GM23248 (cell line): ENCODE results near the gene FMNL3.

Experiments used
- EZH2 ChIP-seq: fragments of 200-600 bp; sonication (generic); IDR thresholded peaks from 2 replicates; pipeline ENCODE4 v1.6.1; 2018; ENCODE audit warnings: antibody characterized with exemption, mild to moderate bottlenecking; ENCODE audit not compliant: insufficient read depth, poor library complexity, severe bottlenecking
- EZH2phosphoT487 ChIP-seq: fragments of 200-600 bp; sonication (generic); IDR thresholded peaks from 2 replicates; pipeline ENCODE4 v1.6.1; 2018; ENCODE audit warnings: antibody characterized with exemption, moderate library complexity, mild to moderate bottlenecking, low read depth; ENCODE audit not compliant: insufficient read depth

DNA sequence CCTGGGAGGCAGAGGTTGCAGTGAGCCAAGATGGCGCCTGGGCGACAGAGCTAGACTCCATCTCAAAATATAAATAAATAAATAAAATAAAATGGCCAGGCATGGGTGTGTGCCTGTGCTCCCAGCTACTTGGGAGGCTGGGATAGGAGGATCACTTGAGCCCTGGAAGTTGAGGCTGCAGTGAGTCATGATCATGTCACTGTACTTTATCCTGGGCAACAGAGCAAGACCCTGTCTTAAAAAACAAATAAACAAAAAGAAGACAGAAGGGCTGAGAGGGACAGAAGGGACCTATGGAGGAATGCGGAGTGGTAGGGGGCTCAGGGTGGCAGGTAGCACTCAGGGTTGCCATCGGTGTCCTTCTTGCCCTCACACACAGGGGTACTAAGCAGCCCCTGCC lies 43.0 kb downstream of the FMNL3 start:
- TF ChIP-seq EZH2phosphoT487 (no peak), EZH2 (no peak)
